ENCODE results near the gene WBP2. TPM values are rescaled to one million over a fixed set of nuclear protein-coding genes. Genes with fewer than 3 reads are reported as not detected.

WBP2 gene
- total and polyA plus RNA-seq, 10 of the 15 experiments (the other 5 are each of a cell fraction or from before 2014, with no cell fraction given), result 1.5 to 57.3 (median 27.5) TPM

GRCh38 chr17:75834928-75835653 is 20.0 kb downstream of the WBP2 start:
- CTCF ChIA-PET, result interaction anchor here (0.8 to 1.3 kb wide), 2 partner anchors 13 to 81 kb away, joined by 3 read pairs; no protein-coding TSS in a partner anchor

More at GRCh38 chr17:75834928-75835653, 20.0 kb downstream of the WBP2 start:
- BruUV-seq (replicated peaks), result no TSS peak
- intact Hi-C loops (cut with micrococcal nuclease; ENCODE audit: unreplicated experiment) (no loop called here), in situ Hi-C loops (cut with MboI) (no loop called here)
- H3K27ac ChIP-seq (ENCODE audit: control insufficient read depth, insufficient read depth), result no peak overlapping the region
- H3K36me3 ChIP-seq (ENCODE audit: control insufficient read depth in 2 of 2, insufficient read depth in 2 of 2, low read length in 1 of 2), result peaks cover 0 to 8% of the 10 kb centered on the region in 2 experiments; a peak in 3 of 4 replicates
- no peak for TF ChIP-seq POLR2AphosphoS5 (IDR thresholded peaks at IDR 0.05; ENCODE audit: low read length)
- TF ChIP-seq SIX5 (IDR thresholded peaks at IDR 0.05; ENCODE audit: low read depth, low read length, severe bottlenecking), result no peak
- TF ChIP-seq, protein P1, sequence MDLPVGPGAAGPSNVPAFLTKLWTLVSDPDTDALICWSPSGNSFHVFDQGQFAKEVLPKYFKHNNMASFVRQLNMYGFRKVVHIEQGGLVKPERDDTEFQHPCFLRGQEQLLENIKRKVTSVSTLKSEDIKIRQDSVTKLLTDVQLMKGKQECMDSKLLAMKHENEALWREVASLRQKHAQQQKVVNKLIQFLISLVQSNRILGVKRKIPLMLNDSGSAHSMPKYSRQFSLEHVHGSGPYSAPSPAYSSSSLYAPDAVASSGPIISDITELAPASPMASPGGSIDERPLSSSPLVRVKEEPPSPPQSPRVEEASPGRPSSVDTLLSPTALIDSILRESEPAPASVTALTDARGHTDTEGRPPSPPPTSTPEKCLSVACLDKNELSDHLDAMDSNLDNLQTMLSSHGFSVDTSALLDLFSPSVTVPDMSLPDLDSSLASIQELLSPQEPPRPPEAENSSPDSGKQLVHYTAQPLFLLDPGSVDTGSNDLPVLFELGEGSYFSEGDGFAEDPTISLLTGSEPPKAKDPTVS (IDR thresholded peaks at IDR 0.05; ENCODE audit: low read depth, low read length), result no peak
- TF ChIP-seq MEF2B (IDR thresholded peaks at IDR 0.05; ENCODE audit: partially characterized antibody, poor library complexity, severe bottlenecking), result no peak
- no peak for TF ChIP-seq EZH2 (IDR thresholded peaks at IDR 0.05; ENCODE audit: borderline replicate concordance, control insufficient read depth, low read depth, low read length)
- TF ChIP-seq SIN3A (IDR thresholded peaks at IDR 0.05; ENCODE audit: low read depth, low read length), result no peak
- no peak for TF ChIP-seq ZNF207 (IDR thresholded peaks at IDR 0.05; ENCODE audit: borderline replicate concordance)
- H2AFZ ChIP-seq (ENCODE audit: control insufficient read depth, low read depth, low read length), result no peak overlapping the region
- ChIA-PET SMC1A (ENCODE audit: uncharacterized antibody, unreplicated experiment) (interaction anchor here (0.7 kb wide), 1 partner anchor 71 kb away, joined by 3 read pairs; no protein-coding TSS in a partner anchor), RAD21 (ENCODE audit: unreplicated experiment) (no interaction called here), POLR2A (interaction anchor here (1.9 kb wide), 1 partner anchor 10 kb away, joined by 9 read pairs; the partner anchor contains the start of gene UNC13D)
- no peaks in the 10 kb centered on the region for H3K9me3 ChIP-seq (replicated peaks; ENCODE audit: control insufficient read depth, insufficient read depth, low read length)
- H4K20me1 ChIP-seq (ENCODE audit: control insufficient read depth, insufficient read depth), result no peaks in the 10 kb centered on the region
- no peak overlapping the region for H3K4me2 ChIP-seq (ENCODE audit: control insufficient read depth, insufficient read depth)
- H3K79me2 ChIP-seq (ENCODE audit: control insufficient read depth, insufficient read depth, low read length), result no peaks in the 10 kb centered on the region
- no peak overlapping the region for H3K9ac ChIP-seq (ENCODE audit: control insufficient read depth, insufficient read depth, low read length)
- H3K4me1 ChIP-seq (ENCODE audit: control insufficient read depth, insufficient read depth, low read length), result no peaks in the 10 kb centered on the region
- DNase-seq (ENCODE audit: low read depth, low spot score) (no peak), ATAC-seq (no peak), FAIRE-seq (no peak)
- H3K4me3 ChIP-seq, result no peak overlapping the region
- 78% methylated on average over 20 of the region's 24 CpGs for WGBS (ENCODE audit: insufficient coverage, insufficient replicate concordance, low lambda C conversion rate, missing lambda C conversion rate)
- H3K27me3 ChIP-seq (replicated peaks in 1 of 2; ENCODE audit: control insufficient read depth in 2 of 2, insufficient read depth in 2 of 2, low read length in 1 of 2), result no peaks in the 10 kb centered on the region

Data from GM12878 (cell line).